Panc1 (cell line): ENCODE measurements around the gene EIF1. TPM values are rescaled to one million over a fixed set of nuclear protein-coding genes. Genes with fewer than 3 reads are reported as not detected.
A peak's percentile ranks its signal among the peaks of the same experiment; 100 is the strongest.

Experiments
- ATAC-seq: fragments of 200-7000 bp; cut with Tn5 transposase; 2 replicates; pipeline ENCODE4 v1.9.1; 2020; ENCODE audit warnings: mild to moderate bottlenecking, moderate library complexity
- BruUV-seq: library from RNA; stranded (reverse); fragments of 400-500 nt; replicated peaks from 2 replicates; lab custom pipeline; 2021; lab: Mats Ljungman, UMichigan
- CTCF ChIA-PET: fragments of 300-600 bp; sonication (Branson Sonifier 250); formaldehyde crosslinking; loops from one replicate; lab custom pipeline; 2022; ENCODE audit warnings: antibody characterized with exemption; lab: Charles Lee
- POLR2A ChIA-PET: fragments of 300-600 bp; sonication (Branson Sonifier 250); formaldehyde crosslinking; loops from one replicate; lab custom pipeline; 2022; ENCODE audit warnings: antibody characterized with exemption; lab: Charles Lee
- DNase-seq: peaks from one replicate; pipeline ENCODE4 v3.0.0-alpha.2; 2010; ENCODE audit warnings: low read depth, low spot score
- H3K27ac ChIP-seq: 2 replicates; pipeline ENCODE4 v1.5.1; 2011; ENCODE audit warnings: mild to moderate bottlenecking, low read length, inconsistent platforms
- H3K27me3 ChIP-seq: fragments of 200-500 bp; sonication (Bioruptor generic); 2 replicates; pipeline ENCODE4 v1.6.0; 2014; ENCODE audit warnings: low read length, inconsistent platforms; ENCODE audit not compliant: control insufficient read depth, insufficient read depth
- H3K36me3 ChIP-seq: fragments of 200-500 bp; sonication (Bioruptor generic); 2 replicates; pipeline ENCODE4 v1.5.1; 2014; ENCODE audit warnings: inconsistent platforms, mild to moderate bottlenecking, low read length, moderate library complexity; ENCODE audit not compliant: control insufficient read depth, insufficient read depth
- H3K4me1 ChIP-seq: 2 replicates; pipeline ENCODE4 v1.5.1; 2011; ENCODE audit warnings: inconsistent platforms, mild to moderate bottlenecking, low read length, moderate library complexity; ENCODE audit not compliant: control insufficient read depth, insufficient read depth
- H3K4me3 ChIP-seq, 2 experiments: 2 replicates each; pipeline ENCODE4 v1.5.1; 2011 to 2012; ENCODE audit warnings: low read depth in 2 of 2, low read length in 2 of 2, mild to moderate bottlenecking in 2 of 2, inconsistent platforms in 1 of 2, moderate library complexity in 1 of 2
- H3K9me3 ChIP-seq: fragments of 200-500 bp; sonication (Bioruptor generic); 2 replicates; pipeline ENCODE4 v1.5.1; 2014; ENCODE audit warnings: low read depth, mild to moderate bottlenecking, inconsistent platforms, low read length, moderate library complexity; ENCODE audit not compliant: control insufficient read depth, insufficient read depth
- CTCF ChIP-seq: fragments of 450-650 bp; IDR thresholded peaks from 2 replicates; pipeline ENCODE4 v1.5.1; 2017; ENCODE audit warnings: mild to moderate bottlenecking
- POLR2AphosphoS5 ChIP-seq: IDR thresholded peaks from 2 replicates; pipeline ENCODE4 v1.6.1; 2012; ENCODE audit warnings: mild to moderate bottlenecking, low read depth, low read length, moderate library complexity
- REST ChIP-seq, 2 experiments: IDR thresholded peaks; 2 replicates each; pipeline ENCODE4 v1.6.1; 2011 to 2012; ENCODE audit warnings: low read depth in 2 of 2, control low read depth in 1 of 2, low read length in 1 of 2, mild to moderate bottlenecking in 1 of 2, moderate library complexity in 1 of 2; ENCODE audit not compliant: insufficient read depth in 1 of 2
- SIN3A ChIP-seq: IDR thresholded peaks from 2 replicates; pipeline ENCODE4 v1.6.1; 2012; ENCODE audit warnings: low read depth, mild to moderate bottlenecking, low read length, moderate library complexity, borderline replicate concordance; ENCODE audit not compliant: insufficient read depth
- TCF7L2 ChIP-seq: IDR thresholded peaks from 2 replicates; pipeline ENCODE4 v1.6.1; 2011; ENCODE audit warnings: mild to moderate bottlenecking, low read depth, low read length, inconsistent platforms
- in situ Hi-C: cut with HindIII; loops from 2 replicates; pipeline ENCODE4 v1.10.0; 2016; ENCODE audit warnings: low sequenced_read_pairs, low pct_unique_long_range_greater_than_20kb
- intact Hi-C: fragments of 100-400 bp; cut with micrococcal nuclease; formaldehyde crosslinking; loops from one replicate; pipeline ENCODE4 v1.10.0; 2022; ENCODE audit not compliant: unreplicated experiment
- total RNA-seq: library from RNA; stranded (reverse); gene quantifications from one replicate; pipeline ENCODE4 v1.2.1, GENCODE V29; 2021; ENCODE audit not compliant: unreplicated experiment

Gene EIF1
- total RNA-seq, 1 experiment from 2014 or later, result 747 TPM

GRCh38 chr17:41725134-41725533, 36.4 kb downstream of the EIF1 start:
- ChIA-PET POLR2A (no interaction called here), CTCF (no interaction called here)
- Histone ChIP-seq H3K27me3 (no peaks in the 10 kb centered on the region), H3K4me3 (no peak overlapping the region), H3K36me3 (no peaks in the 10 kb centered on the region), H3K4me1 (no peaks in the 10 kb centered on the region), H3K27ac (no peak overlapping the region), H3K9me3 (no peaks in the 10 kb centered on the region)
- no peak for TF ChIP-seq TCF7L2
- TF ChIP-seq REST (IDR thresholded peaks at IDR 0.05; ENCODE audit: insufficient read depth in 1 of 2, low read depth in 2 of 2, low read length in 1 of 2), result no peak
- TF ChIP-seq SIN3A, result no peak
- TF ChIP-seq POLR2AphosphoS5, result no peak
- TF ChIP-seq CTCF, result no peak
- DNase-seq (no peak), ATAC-seq (0 out of 2 replicates have a peak, but pooled peaks have one; percentile 13)
- no TSS peak for BruUV-seq
- intact Hi-C loops, result no loop called here
- in situ Hi-C loops, result no loop called here

GRCh38 chr17:41728056-41728455, 39.4 kb downstream of the EIF1 start:
- ChIA-PET POLR2A (no interaction called here), CTCF (interaction anchor here (1.1 kb wide), 1 partner anchor 32 kb away, joined by 3 read pairs; no protein-coding TSS in a partner anchor)
- Histone ChIP-seq H3K27ac (no peak overlapping the region), H3K36me3 (no peaks in the 10 kb centered on the region), H3K4me1 (no peaks in the 10 kb centered on the region), H3K4me3 (no peak overlapping the region), H3K9me3 (no peaks in the 10 kb centered on the region), H3K27me3 (no peaks in the 10 kb centered on the region)
- intact Hi-C loops, result no loop called here
- no peak for DNase-seq
- no peak for ATAC-seq
- in situ Hi-C loops, result no loop called here
- BruUV-seq, result no TSS peak
- no peak for TF ChIP-seq CTCF
- no peak for TF ChIP-seq TCF7L2
- no peak for TF ChIP-seq SIN3A
- TF ChIP-seq REST (IDR thresholded peaks at IDR 0.05; ENCODE audit: insufficient read depth in 1 of 2, low read depth in 2 of 2, low read length in 1 of 2), result no peak
- no peak for TF ChIP-seq POLR2AphosphoS5
